GM18861 (cell line): ENCODE data around the gene PCNT.

Experiments
- ATAC-seq: cut with Tn5 transposase; IDR thresholded peaks from one replicate; pipeline ENCODE4 v1.9.1; 2021; ENCODE audit not compliant: unreplicated experiment

The PCNT gene

GRCh38 chr21:46323710-46324389 is at the start of gene PCNT, which contains the start of gene C21orf58:
TSS of gene PCNT (plus strand) at chr21:46324156. CDS start at chr21:46324229, 73 bp downstream.
TSS of gene C21orf58 (minus strand) at chr21:46323870. CDS start at chr21:46322738, 1,132 bp downstream.
- peak; percentile 82 for ATAC-seq

- ATAC-seq = no peak
These were observed 49.1 kb upstream of the PCNT start for GRCh38 chr21:46274797-46275390.

- ATAC-seq = no peak
These were observed 39.8 kb upstream of the PCNT start for GRCh38 chr21:46284077-46284644.

GRCh38 chr21:46284733-46285132 is 39.2 kb upstream of the PCNT start:
- no peak for ATAC-seq

GRCh38 chr21:46285206-46285661 is 38.7 kb upstream of the PCNT start, which contains the start of gene MCM3AP:
TSS of gene MCM3AP (minus strand) at chr21:46285611. CDS start at chr21:46285286, 325 bp downstream.
- no peak for ATAC-seq

- peak; percentile 80 for ATAC-seq
These were observed 38.0 kb upstream of the PCNT start, which contains the start of gene YBEY for GRCh38 chr21:46285761-46286647. TSS of gene YBEY (plus strand) at chr21:46286342. CDS start at chr21:46286914, 572 bp downstream.

- peak; percentile 5 for ATAC-seq
These were observed 37.3 kb upstream of the PCNT start for GRCh38 chr21:46286648-46287002.

- ATAC-seq = no peak
These were observed 36.4 kb upstream of the PCNT start for GRCh38 chr21:46287541-46287940.

GRCh38 chr21:46289655-46290179 is 34.2 kb upstream of the PCNT start:
- ATAC-seq = no peak

- no peak for ATAC-seq
These were observed 32.4 kb upstream of the PCNT start for GRCh38 chr21:46291561-46291960.

GRCh38 chr21:46294647-46295176 is 29.2 kb upstream of the PCNT start:
- ATAC-seq = no peak

GRCh38 chr21:46295177-46295770 is 28.7 kb upstream of the PCNT start:
- ATAC-seq = no peak

GRCh38 chr21:46295996-46296752 is 27.8 kb upstream of the PCNT start:
- peak; percentile 63 for ATAC-seq

GRCh38 chr21:46297338-46298271 is 26.4 kb upstream of the PCNT start:
- ATAC-seq = no peak

GRCh38 chr21:46299167-46299566 is 24.8 kb upstream of the PCNT start:
- no peak for ATAC-seq

GRCh38 chr21:46301759-46302158 is 22.2 kb upstream of the PCNT start:
- ATAC-seq = no peak

GRCh38 chr21:46304437-46304836 is 19.5 kb upstream of the PCNT start:
- ATAC-seq = no peak

- no peak for ATAC-seq
These were observed 19.0 kb upstream of the PCNT start for GRCh38 chr21:46304955-46305354.
